ENCODE measurements around the gene PDZRN3. TPM values are rescaled to one million over a fixed set of nuclear protein-coding genes. Genes with fewer than 3 reads are reported as not detected.

PDZRN3 gene
- total RNA-seq, 1 donor from 2014 or later = 3.4 TPM

- Mint-ChIP-seq H3K27ac (no peak overlapping the region), H3K9me3 (no peaks in the 10 kb centered on the region), H3K4me1 (peaks cover 3% of the 10 kb centered on the region), H3K27me3 (ENCODE audit: insufficient read depth, low read depth) (no peaks in the 10 kb centered on the region), H3K36me3 (no peaks in the 10 kb centered on the region), H3K4me3 (no peak overlapping the region)
- Histone ChIP-seq H2AFZ (replicated peaks) (no peak overlapping the region), H3K9me3 (ENCODE audit: low read depth) (no peaks in the 10 kb centered on the region), H3K36me3 (no peaks in the 10 kb centered on the region), H3K9ac (no peak overlapping the region), H3F3A (ENCODE audit: low read depth) (no peaks in the 10 kb centered on the region), H3K27ac (no peak overlapping the region), H4K20me1 (ENCODE audit: low read depth) (no peaks in the 10 kb centered on the region), H3K4me1 (no peaks in the 10 kb centered on the region), H3K4me2 (no peak overlapping the region), H3K27me3 (no peaks in the 10 kb centered on the region), H3K4me3 (no peak overlapping the region), H3K79me2 (ENCODE audit: low read depth) (no peaks in the 10 kb centered on the region)
- TF ChIP-seq, protein P1, sequence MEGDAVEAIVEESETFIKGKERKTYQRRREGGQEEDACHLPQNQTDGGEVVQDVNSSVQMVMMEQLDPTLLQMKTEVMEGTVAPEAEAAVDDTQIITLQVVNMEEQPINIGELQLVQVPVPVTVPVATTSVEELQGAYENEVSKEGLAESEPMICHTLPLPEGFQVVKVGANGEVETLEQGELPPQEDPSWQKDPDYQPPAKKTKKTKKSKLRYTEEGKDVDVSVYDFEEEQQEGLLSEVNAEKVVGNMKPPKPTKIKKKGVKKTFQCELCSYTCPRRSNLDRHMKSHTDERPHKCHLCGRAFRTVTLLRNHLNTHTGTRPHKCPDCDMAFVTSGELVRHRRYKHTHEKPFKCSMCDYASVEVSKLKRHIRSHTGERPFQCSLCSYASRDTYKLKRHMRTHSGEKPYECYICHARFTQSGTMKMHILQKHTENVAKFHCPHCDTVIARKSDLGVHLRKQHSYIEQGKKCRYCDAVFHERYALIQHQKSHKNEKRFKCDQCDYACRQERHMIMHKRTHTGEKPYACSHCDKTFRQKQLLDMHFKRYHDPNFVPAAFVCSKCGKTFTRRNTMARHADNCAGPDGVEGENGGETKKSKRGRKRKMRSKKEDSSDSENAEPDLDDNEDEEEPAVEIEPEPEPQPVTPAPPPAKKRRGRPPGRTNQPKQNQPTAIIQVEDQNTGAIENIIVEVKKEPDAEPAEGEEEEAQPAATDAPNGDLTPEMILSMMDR (IDR thresholded peaks at IDR 0.05) = no peak
- TF ChIP-seq EZH2phosphoT487 (IDR thresholded peaks at IDR 0.05) (no peak), EZH2 (IDR thresholded peaks at IDR 0.05) (no peak)
- DNase-seq (ENCODE audit: low spot score) = no peak
These were observed 173.3 kb downstream of the PDZRN3 start for GRCh38 chr3:73451301-73451944.

DNA sequence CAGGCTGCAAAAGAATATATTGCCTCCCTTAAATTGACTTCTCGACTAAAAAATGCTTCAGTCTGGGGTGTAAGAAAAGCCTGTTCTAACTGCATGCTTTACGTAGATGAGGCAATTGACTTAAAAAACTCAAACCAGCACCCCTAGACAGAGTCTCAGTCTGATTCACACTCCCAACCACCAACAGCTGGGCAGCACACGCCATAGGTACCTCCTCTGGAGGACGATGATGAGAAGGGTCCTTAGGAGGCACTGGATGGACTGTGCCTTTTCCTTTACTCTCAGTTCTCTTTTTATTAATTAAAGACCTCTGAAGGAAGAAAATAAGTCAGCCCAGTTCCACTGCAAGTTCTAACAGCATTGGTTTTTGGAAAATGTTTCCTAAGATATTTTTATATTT, 175.0 kb downstream of the PDZRN3 start:
- H3K79me2 ChIP-seq (ENCODE audit: low read depth) = no peaks in the 10 kb centered on the region
- no peak overlapping the region for H3K4me2 ChIP-seq
- no peak overlapping the region for H3K4me3 Mint-ChIP-seq

DNA sequence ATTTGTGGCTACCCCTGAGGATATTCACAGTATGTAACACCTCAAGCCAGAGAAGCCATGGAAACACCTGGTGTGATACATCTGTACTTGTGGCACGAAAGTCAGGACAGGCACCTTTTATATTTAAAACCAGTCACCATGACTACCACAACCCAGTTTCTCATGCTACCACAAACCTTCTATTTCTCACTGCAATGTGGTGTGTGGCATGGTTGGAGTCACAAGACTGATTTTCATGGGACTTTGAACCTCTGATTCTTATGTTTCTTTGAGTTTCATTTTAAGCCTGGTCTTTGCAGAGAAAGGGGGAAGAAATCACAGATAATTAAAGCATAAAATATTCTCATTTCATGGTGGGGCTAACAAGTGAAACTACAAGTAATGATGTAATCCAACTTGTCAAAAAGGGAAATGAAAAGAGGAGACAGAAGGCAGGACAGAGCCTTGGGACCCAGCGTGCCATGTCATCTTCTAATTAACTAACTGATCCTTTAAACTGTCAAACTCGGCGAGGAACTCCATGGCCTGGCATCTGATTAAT, 175.9 kb downstream of the PDZRN3 start:
- Mint-ChIP-seq H3K36me3 (no peaks in the 10 kb centered on the region), H3K4me1 (peaks cover 3% of the 10 kb centered on the region), H3K4me3 (no peak overlapping the region), H3K27ac (no peak overlapping the region), H3K27me3 (ENCODE audit: insufficient read depth, low read depth) (no peaks in the 10 kb centered on the region), H3K9me3 (no peaks in the 10 kb centered on the region)
- no peak for DNase-seq (ENCODE audit: low spot score)
- H3K4me3 ChIP-seq = no peak overlapping the region
- H4K20me1 ChIP-seq (ENCODE audit: low read depth) = no peaks in the 10 kb centered on the region
- H3K9ac ChIP-seq = no peak overlapping the region
- TF ChIP-seq EZH2 (IDR thresholded peaks at IDR 0.05) (no peak), EZH2phosphoT487 (IDR thresholded peaks at IDR 0.05) (no peak)
- TF ChIP-seq, protein P1 (IDR thresholded peaks at IDR 0.05) = no peak
- H3F3A ChIP-seq (ENCODE audit: low read depth) = no peaks in the 10 kb centered on the region
- no peaks in the 10 kb centered on the region for H3K4me1 ChIP-seq
- no peak overlapping the region for H3K27ac ChIP-seq
- H3K27me3 ChIP-seq = no peaks in the 10 kb centered on the region
- no peak overlapping the region for H3K4me2 ChIP-seq
- H2AFZ ChIP-seq (replicated peaks) = no peak overlapping the region
- H3K79me2 ChIP-seq (ENCODE audit: low read depth) = no peaks in the 10 kb centered on the region
- H3K36me3 ChIP-seq = no peaks in the 10 kb centered on the region
- H3K9me3 ChIP-seq (ENCODE audit: low read depth) = no peaks in the 10 kb centered on the region

More for the DNA sequence above, 175.0 kb downstream of the PDZRN3 start:
- H2AFZ ChIP-seq (replicated peaks) = no peak overlapping the region
- no peaks in the 10 kb centered on the region for H3K36me3 ChIP-seq
- no peaks in the 10 kb centered on the region for H4K20me1 ChIP-seq (ENCODE audit: low read depth)
- H3K4me3 ChIP-seq = no peak overlapping the region
- H3K9ac ChIP-seq = no peak overlapping the region
- TF ChIP-seq EZH2phosphoT487 (IDR thresholded peaks at IDR 0.05) (no peak), EZH2 (IDR thresholded peaks at IDR 0.05) (no peak)
- TF ChIP-seq, protein P1 (IDR thresholded peaks at IDR 0.05) = no peak
- H3K36me3 Mint-ChIP-seq = no peaks in the 10 kb centered on the region
- H3K9me3 ChIP-seq (ENCODE audit: low read depth) = no peaks in the 10 kb centered on the region
- no peaks in the 10 kb centered on the region for H3K27me3 Mint-ChIP-seq (ENCODE audit: insufficient read depth, low read depth)
- H3K4me1 Mint-ChIP-seq = peaks cover 3% of the 10 kb centered on the region
- no peak overlapping the region for H3K27ac ChIP-seq
- H3K9me3 Mint-ChIP-seq = no peaks in the 10 kb centered on the region
- no peaks in the 10 kb centered on the region for H3F3A ChIP-seq (ENCODE audit: low read depth)
- no peaks in the 10 kb centered on the region for H3K4me1 ChIP-seq
- no peak overlapping the region for H3K27ac Mint-ChIP-seq
- no peaks in the 10 kb centered on the region for H3K27me3 ChIP-seq
- no peak for DNase-seq (ENCODE audit: low spot score)
